OCI-M2 (cell line): ENCODE measurements around the gene PPP2CA.
"Not testable (repeated sequence)": the region's sequence is repeated elsewhere in the genome, so short reads cannot be mapped to it uniquely, and the experiment has no call there.

ENCODE experiments used
- DNase-seq: peaks from one replicate; lab custom pipeline; 2025; ENCODE audit not compliant: unreplicated experiment; lab: John Stamatoyannopoulos, UW

The PPP2CA gene

GRCh38 chr5:134225780-134226440 lies at the start of gene PPP2CA:
PPP2CA (minus strand) TSS chr5:134226073; CDS start chr5:134225861, 212 bp downstream.
- DNase-seq = peak; percentile 75

DNA sequence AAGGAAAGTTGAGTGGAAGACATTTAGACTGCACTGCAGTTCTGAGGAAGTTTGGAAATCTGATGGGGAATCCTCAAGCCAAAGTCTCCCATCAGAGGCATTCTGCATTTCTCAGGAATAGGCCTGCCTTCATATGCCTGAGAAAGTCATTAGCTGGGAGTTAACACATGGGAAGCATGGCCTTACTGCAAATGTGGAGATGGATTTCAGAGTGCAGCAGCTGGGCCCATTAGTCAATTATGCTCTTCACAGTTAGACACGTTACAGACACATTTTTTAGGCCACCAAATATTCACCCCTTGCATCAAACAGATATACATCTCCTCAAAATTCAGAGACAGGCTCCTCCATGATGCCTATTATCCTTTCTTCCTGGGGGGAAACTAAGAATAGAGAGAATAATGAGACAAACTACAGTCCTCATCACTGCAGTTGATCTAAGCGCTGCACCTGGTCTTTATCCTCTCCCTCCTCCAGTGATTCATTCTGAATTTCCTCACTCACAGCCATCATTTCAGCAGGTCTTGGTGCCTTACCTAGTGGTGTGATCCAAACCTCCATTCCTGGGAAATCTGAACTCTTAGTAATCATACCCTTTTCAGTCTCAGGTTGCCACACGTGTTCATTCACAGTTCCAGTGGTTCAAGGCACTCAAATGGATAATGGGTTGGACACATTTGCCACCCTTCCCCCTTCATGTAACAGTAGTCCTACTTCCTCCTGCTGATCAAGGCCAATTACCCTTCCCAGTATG lies 47.9 kb upstream of the PPP2CA start:
- no peak for DNase-seq

DNA sequence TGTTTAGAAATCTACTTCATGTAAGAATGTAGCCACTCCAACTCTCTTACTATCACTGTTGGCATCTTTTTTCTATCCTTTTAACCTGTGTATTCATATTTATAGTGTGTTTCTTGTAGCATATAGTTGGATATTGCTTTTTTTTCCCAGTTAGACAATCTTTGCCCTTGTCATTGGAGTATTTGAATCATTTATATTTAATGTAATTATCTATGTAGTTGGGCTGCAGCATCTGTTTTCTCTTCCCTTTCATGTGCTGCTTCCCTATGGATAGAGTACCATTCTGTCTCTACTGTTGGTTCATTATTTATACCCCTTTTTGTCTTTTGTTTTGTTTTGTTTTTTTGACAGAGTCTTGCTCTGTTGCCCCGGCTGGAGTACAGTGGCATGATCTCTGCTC lies 45.2 kb upstream of the PPP2CA start:
- DNase-seq = no peak

DNA sequence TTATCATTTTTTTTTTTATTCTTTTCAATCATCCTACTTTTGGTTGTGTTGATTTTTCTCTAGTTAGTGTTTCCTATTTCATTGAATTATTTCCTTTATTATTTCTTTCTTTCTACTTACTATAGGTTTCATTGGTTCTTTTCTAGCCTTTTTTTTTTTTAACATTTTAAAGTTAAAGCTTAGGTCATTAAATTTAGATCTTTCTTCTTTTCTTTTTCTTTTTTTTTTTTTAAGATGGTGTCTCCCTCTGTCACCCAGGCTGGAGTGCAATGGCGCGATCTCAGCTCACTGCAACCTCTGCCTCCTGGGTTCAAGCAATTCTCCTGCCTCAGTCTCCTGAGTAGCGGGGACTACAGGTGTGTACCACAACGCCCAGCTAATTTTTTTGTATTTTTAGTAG lies 43.0 kb upstream of the PPP2CA start:
- no peak for DNase-seq

DNA sequence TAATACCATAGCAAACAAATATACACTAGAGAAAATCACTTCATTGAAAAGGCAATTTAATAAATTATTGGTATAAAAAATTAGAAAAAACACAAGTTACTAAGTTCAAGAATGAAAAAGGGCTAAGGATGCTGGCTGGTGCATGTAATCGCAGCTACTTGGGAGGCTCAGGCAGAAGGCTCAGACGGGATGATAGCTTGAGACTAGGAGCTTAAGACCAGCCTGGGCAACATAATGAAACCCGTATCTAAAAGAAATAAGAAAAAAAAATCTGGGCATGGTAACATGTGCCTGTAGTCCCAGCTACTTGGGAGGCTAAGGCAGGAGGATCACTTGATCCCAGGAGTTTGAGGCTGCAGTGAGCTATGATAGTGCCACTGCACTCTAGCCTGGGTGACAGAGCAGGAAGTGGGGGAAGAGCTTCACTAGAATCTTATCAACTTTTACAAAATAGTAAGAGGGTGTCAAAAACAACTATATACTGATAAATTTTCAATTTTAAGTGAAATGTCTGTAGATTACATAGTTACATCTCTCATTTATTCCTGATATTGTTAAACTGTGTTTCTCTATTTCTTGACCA lies 42.2 kb upstream of the PPP2CA start:
- no peak for DNase-seq

GRCh38 chr5:134267366-134268018 lies 41.6 kb upstream of the PPP2CA start:
- DNase-seq = no peak

- no peak for DNase-seq
Measured at GRCh38 chr5:134263801-134264200, 37.9 kb upstream of the PPP2CA start.

- not testable (repeated sequence) for DNase-seq
Measured at GRCh38 chr5:134262629-134263028, 36.8 kb upstream of the PPP2CA start.

GRCh38 chr5:134258896-134259295 lies 33.0 kb upstream of the PPP2CA start:
- DNase-seq = no peak

DNA sequence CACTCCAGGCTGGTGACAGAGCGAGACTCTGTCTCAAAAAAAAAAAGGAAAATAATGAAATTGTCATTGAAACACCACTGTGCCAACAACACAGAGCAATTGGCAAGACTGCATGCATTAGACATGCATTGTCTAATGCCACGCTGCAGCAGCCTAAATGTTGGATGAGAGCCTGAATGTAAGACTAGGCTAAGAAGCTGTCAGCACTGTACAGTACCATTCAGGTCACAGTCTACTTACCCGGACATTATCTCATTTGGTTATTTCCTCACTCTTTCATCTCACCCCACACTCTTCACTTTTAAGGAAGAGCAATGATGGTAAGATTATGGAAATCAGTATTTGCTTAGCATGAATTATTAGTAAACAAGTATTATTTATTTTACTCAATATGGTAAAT lies 31.3 kb upstream of the PPP2CA start:
- no peak for DNase-seq

GRCh38 chr5:134255418-134256150 lies 29.7 kb upstream of the PPP2CA start:
- DNase-seq = no peak

DNA sequence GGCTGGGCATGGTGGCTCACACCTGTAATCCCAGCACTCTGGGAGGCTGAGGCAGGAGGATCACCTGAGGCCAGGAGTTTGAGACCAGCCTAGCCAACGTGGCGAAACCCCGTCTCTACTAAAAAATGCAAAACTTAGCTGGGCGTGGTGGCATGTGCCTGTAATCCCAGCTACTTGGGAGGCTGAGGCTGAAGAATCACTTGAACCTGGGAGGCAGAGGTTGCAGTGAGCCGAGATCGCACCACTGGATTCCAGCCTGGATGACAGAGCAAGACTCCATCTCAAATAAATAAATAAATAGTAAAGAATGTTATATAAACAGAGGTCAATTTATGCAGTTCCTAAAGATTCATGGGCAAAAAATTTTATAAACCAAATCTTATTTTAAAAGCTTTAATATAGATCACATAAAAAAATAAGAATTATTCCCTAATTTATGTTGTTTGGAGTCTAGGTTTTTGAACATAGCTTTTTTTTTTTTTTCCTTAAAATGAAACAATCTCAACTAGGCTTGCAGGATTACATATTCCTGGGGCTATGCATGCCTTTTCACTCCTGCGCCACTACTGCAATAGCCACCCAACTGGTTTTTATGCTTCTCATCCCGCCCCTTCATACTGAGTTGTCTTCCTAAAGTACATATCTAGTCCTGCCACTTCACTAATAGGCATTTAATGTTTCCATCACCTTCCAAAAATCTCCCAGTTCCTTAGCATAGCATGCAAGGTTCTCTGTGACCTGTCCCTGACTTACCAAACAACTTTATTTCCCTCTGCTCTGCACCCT lies 27.7 kb upstream of the PPP2CA start:
- DNase-seq = not testable (repeated sequence)

- DNase-seq = no peak
Measured at GRCh38 chr5:134252671-134253070, 26.8 kb upstream of the PPP2CA start.

- DNase-seq = no peak
Measured at GRCh38 chr5:134250949-134251348, 25.1 kb upstream of the PPP2CA start.

DNA sequence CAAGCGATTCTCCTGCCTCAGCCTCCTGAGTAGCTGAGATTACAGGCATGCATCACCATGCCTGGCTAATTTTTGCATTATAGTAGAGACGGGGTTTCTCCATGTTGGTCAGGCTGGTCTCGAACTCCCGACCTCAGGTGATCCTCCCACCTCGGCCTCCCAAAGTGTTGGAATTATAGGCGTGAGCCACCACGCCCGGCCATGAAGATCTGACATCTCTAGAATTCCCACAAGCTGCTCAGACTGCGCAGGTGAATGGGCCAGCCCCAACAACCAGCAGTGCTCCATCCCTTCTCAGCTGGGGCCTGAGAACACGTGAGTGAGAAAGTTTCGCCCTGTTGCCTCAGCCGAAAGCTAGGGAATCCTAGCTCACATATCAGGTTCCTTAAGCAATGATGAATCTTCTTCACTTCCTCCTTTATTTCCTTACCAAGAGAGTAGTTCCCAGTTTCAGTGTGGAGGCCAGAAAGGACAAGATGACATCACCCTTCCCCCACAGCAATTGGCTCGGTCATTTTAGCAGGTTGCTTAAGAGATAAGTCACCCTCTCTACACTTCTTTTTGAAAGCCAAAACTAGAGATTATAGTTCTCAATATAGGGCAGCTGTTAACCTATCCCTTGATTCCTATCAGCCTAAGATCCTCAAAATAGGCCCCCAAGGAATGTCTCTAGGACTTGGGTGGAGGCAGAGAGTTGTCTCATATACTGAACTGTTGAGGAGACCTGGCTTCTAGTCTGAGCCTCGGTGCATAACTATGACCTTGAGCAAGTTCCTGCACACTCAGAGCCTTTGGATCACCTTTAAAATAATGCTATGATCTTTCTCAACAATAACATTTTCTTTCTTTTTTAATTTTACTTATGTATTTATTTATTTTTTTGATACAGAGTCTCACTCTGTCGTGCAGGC lies 23.9 kb upstream of the PPP2CA start:
- DNase-seq = no peak

DNA sequence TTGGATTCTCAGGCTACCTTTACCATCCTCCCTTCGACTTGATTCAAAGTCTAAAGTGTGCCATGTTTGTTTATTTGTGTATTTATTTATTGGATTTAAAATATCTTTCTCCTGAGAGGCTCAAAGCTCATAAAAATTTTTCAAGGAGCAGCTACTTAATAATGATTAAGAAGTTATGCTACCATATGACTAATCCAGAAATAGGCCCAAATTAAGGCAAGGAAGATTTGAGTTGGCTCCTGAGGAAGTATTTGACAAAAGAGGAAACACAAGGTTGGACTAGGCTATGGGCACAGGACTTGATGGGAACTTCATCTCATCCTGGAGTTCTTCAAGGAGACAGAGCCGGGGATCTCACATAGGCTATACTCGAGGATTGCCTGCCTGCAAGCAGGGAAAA lies 22.4 kb upstream of the PPP2CA start:
- DNase-seq = no peak

- DNase-seq = no peak
Measured at GRCh38 chr5:134247428-134248224, 21.8 kb upstream of the PPP2CA start.

- no peak for DNase-seq
Measured at GRCh38 chr5:134246771-134247427, 21.0 kb upstream of the PPP2CA start.
